Type B pancreatic cell (in vitro differentiated cells): ENCODE results near the gene DGKE. TPM values are rescaled to one million over a fixed set of nuclear protein-coding genes. Genes with fewer than 3 reads are reported as not detected.

Experiments used
- DNase-seq: peaks from one replicate; pipeline ENCODE4 v3.0.0; 2021; ENCODE audit warnings: mixed read lengths; ENCODE audit not compliant: unreplicated experiment; ENCODE audit errors: extremely low spot score
- H3K27ac Mint-ChIP-seq: 2 replicates; pipeline ENCODE4 v1.8.0; 2021; ENCODE audit warnings: mild to moderate bottlenecking, mixed read lengths
- H3K27me3 Mint-ChIP-seq: 2 replicates; pipeline ENCODE4 v1.8.0; 2021; ENCODE audit warnings: mixed read lengths
- H3K36me3 Mint-ChIP-seq: 2 replicates; pipeline ENCODE4 v1.8.0; 2021; ENCODE audit warnings: mixed read lengths
- H3K4me1 Mint-ChIP-seq: one replicate; pipeline ENCODE4 v1.8.0; 2021; ENCODE audit warnings: mixed read lengths; ENCODE audit not compliant: unreplicated experiment
- H3K4me3 Mint-ChIP-seq: 2 replicates; pipeline ENCODE4 v1.8.0; 2021; ENCODE audit warnings: mild to moderate bottlenecking, mixed read lengths
- H3K9me3 Mint-ChIP-seq: 2 replicates; pipeline ENCODE4 v1.8.0; 2021; ENCODE audit warnings: mixed read lengths
- CTCF ChIP-seq: fragments of 200-600 bp; sonication (generic); conservative IDR thresholded peaks from 2 replicates; pipeline ENCODE4 v1.5.0; 2021; ENCODE audit warnings: antibody characterized with exemption, mild to moderate bottlenecking
- total RNA-seq: library from RNA; stranded (reverse); gene quantifications from 2 replicates; pipeline ENCODE4 v1.2.1, GENCODE V29; 2021; ENCODE audit warnings: low replicate concordance

DGKE gene
- total RNA-seq, 1 donor from 2014 or later, result 6.9 TPM

- Mint-ChIP-seq H3K9me3 (no peaks in the 10 kb centered on the region), H3K4me3 (no peak overlapping the region), H3K27me3 (no peaks in the 10 kb centered on the region), H3K36me3 (peaks cover 19% of the 10 kb centered on the region), H3K4me1 (no peaks in the 10 kb centered on the region), H3K27ac (no peak overlapping the region)
- no peak for TF ChIP-seq CTCF
- DNase-seq, result no peak
Measured at GRCh38 chr17:56847106-56847505, 13.2 kb downstream of the DGKE start.

DNA sequence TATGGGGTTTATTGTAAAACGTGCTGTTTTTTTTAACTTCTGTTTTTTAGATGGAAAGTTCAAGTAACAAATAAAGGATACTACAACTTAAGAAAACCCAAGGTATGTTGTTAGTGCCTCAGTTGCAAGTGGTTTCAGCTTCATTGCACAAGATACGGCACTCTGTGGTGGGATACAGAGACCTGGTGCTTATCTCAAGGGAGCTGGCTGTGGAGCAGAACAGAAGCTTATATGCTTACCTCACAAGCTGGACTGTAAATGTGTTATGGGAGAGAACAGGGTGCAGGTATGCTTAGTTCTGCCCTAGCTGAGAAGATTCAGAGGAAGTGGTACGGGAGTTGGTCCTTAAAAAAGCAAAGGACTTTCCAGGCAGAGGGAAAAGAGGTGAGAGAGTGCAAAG lies 15.2 kb downstream of the DGKE start:
- DNase-seq, result no peak
- TF ChIP-seq CTCF, result no peak

GRCh38 chr17:56850591-56850990 lies 16.6 kb downstream of the DGKE start:
- peaks cover 23% of the 10 kb centered on the region for H3K36me3 Mint-ChIP-seq
- H3K4me1 Mint-ChIP-seq, result no peaks in the 10 kb centered on the region
- H3K27me3 Mint-ChIP-seq, result no peaks in the 10 kb centered on the region
- no peak for TF ChIP-seq CTCF
- H3K27ac Mint-ChIP-seq, result no peak overlapping the region
- no peak overlapping the region for H3K4me3 Mint-ChIP-seq
- DNase-seq, result no peak
- no peaks in the 10 kb centered on the region for H3K9me3 Mint-ChIP-seq

More for the DNA sequence above, 15.2 kb downstream of the DGKE start:
- no peak overlapping the region for H3K27ac Mint-ChIP-seq
- no peaks in the 10 kb centered on the region for H3K9me3 Mint-ChIP-seq
- no peak overlapping the region for H3K4me3 Mint-ChIP-seq
- no peaks in the 10 kb centered on the region for H3K4me1 Mint-ChIP-seq
- H3K27me3 Mint-ChIP-seq, result no peaks in the 10 kb centered on the region
- peaks cover 23% of the 10 kb centered on the region for H3K36me3 Mint-ChIP-seq

DNA sequence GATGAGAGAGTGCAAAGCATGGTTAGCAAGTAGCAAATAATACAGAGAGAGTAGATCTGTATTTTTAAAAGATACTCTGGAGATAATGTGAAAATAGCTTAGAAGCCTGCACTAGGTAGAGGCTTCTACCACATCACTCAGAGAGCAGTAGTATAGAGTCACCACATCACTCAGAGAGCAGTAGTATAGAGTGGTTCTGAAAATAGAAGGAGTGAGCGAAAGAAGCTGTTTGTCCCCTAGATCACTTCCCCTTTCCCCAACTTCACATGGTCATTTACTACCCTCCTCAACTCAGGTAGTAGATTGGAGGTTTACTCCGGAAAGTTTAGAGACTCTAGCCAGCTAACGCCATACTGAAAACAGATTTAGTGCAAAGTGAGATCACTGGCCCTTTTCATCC lies 17.1 kb downstream of the DGKE start:
- Mint-ChIP-seq H3K4me3 (no peak overlapping the region), H3K4me1 (no peaks in the 10 kb centered on the region), H3K27me3 (no peaks in the 10 kb centered on the region), H3K36me3 (peaks cover 22% of the 10 kb centered on the region), H3K27ac (no peak overlapping the region), H3K9me3 (no peaks in the 10 kb centered on the region)
- no peak for TF ChIP-seq CTCF
- DNase-seq, result no peak

DNA sequence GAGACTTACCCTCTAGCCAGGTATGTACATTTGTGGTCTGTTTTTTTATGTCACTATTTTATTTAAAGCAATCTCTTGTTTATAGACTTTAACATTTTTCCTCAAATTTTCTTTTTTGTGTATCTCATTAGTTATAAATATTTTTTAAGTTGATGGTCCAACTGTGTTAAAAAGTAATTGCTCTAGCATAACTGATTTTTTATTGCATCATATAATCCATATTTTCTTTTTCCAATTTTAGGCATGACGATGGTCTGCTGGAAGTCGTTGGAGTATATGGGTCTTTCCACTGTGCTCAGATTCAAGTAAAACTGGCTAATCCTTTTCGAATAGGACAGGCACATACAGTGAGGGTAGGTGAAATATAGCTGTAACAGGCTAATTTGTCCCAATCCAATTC lies 27.9 kb downstream of the DGKE start:
- Mint-ChIP-seq H3K27me3 (no peaks in the 10 kb centered on the region), H3K27ac (no peak overlapping the region), H3K36me3 (peaks cover 9% of the 10 kb centered on the region), H3K4me3 (no peak overlapping the region), H3K4me1 (no peaks in the 10 kb centered on the region), H3K9me3 (no peaks in the 10 kb centered on the region)
- DNase-seq, result no peak
- TF ChIP-seq CTCF, result no peak

GRCh38 chr17:56863974-56864373 lies 30.0 kb downstream of the DGKE start:
- Mint-ChIP-seq H3K4me1 (no peaks in the 10 kb centered on the region), H3K27ac (no peak overlapping the region), H3K9me3 (no peaks in the 10 kb centered on the region), H3K36me3 (peaks cover 5% of the 10 kb centered on the region), H3K4me3 (no peak overlapping the region), H3K27me3 (no peaks in the 10 kb centered on the region)
- no peak for TF ChIP-seq CTCF
- DNase-seq, result no peak
